Trophoblast cell (in vitro differentiated cells and primary cell): ENCODE data around the gene EVI5.

ENCODE experiments used
- DNase-seq, 2 donors: peaks; one replicate each; pipeline ENCODE4 v3.0.0-alpha.2; 2016
- H2AFZ ChIP-seq: 2 replicates; pipeline ENCODE4 v1.6.1; 2013; ENCODE audit warnings: low read length, moderate library complexity, mild to moderate bottlenecking; ENCODE audit not compliant: insufficient read depth, poor library complexity
- H2AK5ac ChIP-seq: 2 replicates; pipeline ENCODE4 v1.6.1; 2013; ENCODE audit warnings: mild to moderate bottlenecking, low read length
- H2BK120ac ChIP-seq: 2 replicates; pipeline ENCODE4 v1.6.1; 2013; ENCODE audit warnings: low read length, mild to moderate bottlenecking, moderate library complexity; ENCODE audit not compliant: insufficient read depth, poor library complexity
- H2BK12ac ChIP-seq: 2 replicates; pipeline ENCODE4 v1.6.1; 2013; ENCODE audit warnings: mild to moderate bottlenecking, low read length, moderate library complexity
- H2BK5ac ChIP-seq: 2 replicates; pipeline ENCODE4 v1.6.1; 2013; ENCODE audit warnings: low read length, low read depth, moderate library complexity, mild to moderate bottlenecking; ENCODE audit not compliant: poor library complexity
- H3K14ac ChIP-seq: 2 replicates; pipeline ENCODE4 v1.6.1; 2013; ENCODE audit warnings: mild to moderate bottlenecking, low read length
- H3K18ac ChIP-seq: 2 replicates; pipeline ENCODE4 v1.6.1; 2013; ENCODE audit warnings: mild to moderate bottlenecking, low read length
- H3K23ac ChIP-seq: 2 replicates; pipeline ENCODE4 v1.6.1; 2013; ENCODE audit warnings: low read length
- H3K27ac ChIP-seq: 2 replicates; pipeline ENCODE4 v1.5.1; 2013; ENCODE audit warnings: low read depth, mild to moderate bottlenecking, inconsistent platforms, low read length, moderate library complexity
- H3K27me3 ChIP-seq: 2 replicates; pipeline ENCODE4 v1.6.1; 2013; ENCODE audit warnings: inconsistent platforms, mild to moderate bottlenecking, low read length, moderate library complexity; ENCODE audit not compliant: insufficient read depth
- H3K36me3 ChIP-seq, 2 experiments: 1 replicate in 1 of 2; 2 replicates in 1 of 2; pipeline ENCODE4 v1.6.1; 2013; ENCODE audit warnings: low read length in 2 of 2, mild to moderate bottlenecking in 2 of 2, moderate library complexity in 1 of 2; ENCODE audit not compliant: insufficient read depth in 2 of 2, control insufficient read depth in 1 of 2
- H3K4ac ChIP-seq: 2 replicates; pipeline ENCODE4 v1.6.1; 2013; ENCODE audit warnings: low read depth, mild to moderate bottlenecking, low read length, moderate library complexity
- H3K4me1 ChIP-seq, 2 experiments: 1 replicate in 1 of 2; 2 replicates in 1 of 2; pipeline ENCODE4 v1.6.1; 2013; ENCODE audit warnings: low read length in 2 of 2, mild to moderate bottlenecking in 2 of 2, moderate library complexity in 1 of 2; ENCODE audit not compliant: insufficient read depth in 2 of 2, control insufficient read depth in 1 of 2
- H3K4me2 ChIP-seq: 2 replicates; pipeline ENCODE4 v1.6.1; 2013; ENCODE audit warnings: inconsistent platforms, mild to moderate bottlenecking, low read length, moderate library complexity
- H3K4me3 ChIP-seq: 2 replicates; pipeline ENCODE4 v1.5.1; 2013; ENCODE audit warnings: mild to moderate bottlenecking, low read depth, low read length, inconsistent platforms
- H3K79me1 ChIP-seq: one replicate; pipeline ENCODE4 v1.6.1; 2013; ENCODE audit warnings: low read length
- H3K79me2 ChIP-seq: 2 replicates; pipeline ENCODE4 v1.6.1; 2013; ENCODE audit warnings: low read length, mild to moderate bottlenecking; ENCODE audit not compliant: control insufficient read depth, insufficient read depth, poor library complexity
- H3K9ac ChIP-seq: 2 replicates; pipeline ENCODE4 v1.6.1; 2013; ENCODE audit warnings: mild to moderate bottlenecking, low read length
- H3K9me3 ChIP-seq: 2 replicates; pipeline ENCODE4 v1.6.1; 2013; ENCODE audit warnings: low read depth, mild to moderate bottlenecking, control low read depth, inconsistent platforms, low read length; ENCODE audit not compliant: insufficient read depth
- H4K12ac ChIP-seq: 2 replicates; pipeline ENCODE4 v1.6.1; 2013; ENCODE audit warnings: low read depth, mild to moderate bottlenecking, low read length, moderate library complexity
- H4K8ac ChIP-seq: 2 replicates; pipeline ENCODE4 v1.6.1; 2013; ENCODE audit warnings: low read depth, mild to moderate bottlenecking, low read length, moderate library complexity
- H4K91ac ChIP-seq: one replicate; pipeline ENCODE4 v1.6.1; 2013; ENCODE audit warnings: low read depth, mild to moderate bottlenecking, low read length, moderate library complexity
- WGBS: extraction: QIAGEN DNeasy Blood & Tissue Kit; methylation state at CpG from one replicate; pipeline ENCODE4 v1.1.7; 2013; ENCODE audit warnings: missing lambda C conversion rate; ENCODE audit not compliant: insufficient read length, insufficient coverage; ENCODE audit errors: extremely low coverage; 5-methylcytosine and 5-hydroxymethylcytosine counted together

The EVI5 gene

DNA sequence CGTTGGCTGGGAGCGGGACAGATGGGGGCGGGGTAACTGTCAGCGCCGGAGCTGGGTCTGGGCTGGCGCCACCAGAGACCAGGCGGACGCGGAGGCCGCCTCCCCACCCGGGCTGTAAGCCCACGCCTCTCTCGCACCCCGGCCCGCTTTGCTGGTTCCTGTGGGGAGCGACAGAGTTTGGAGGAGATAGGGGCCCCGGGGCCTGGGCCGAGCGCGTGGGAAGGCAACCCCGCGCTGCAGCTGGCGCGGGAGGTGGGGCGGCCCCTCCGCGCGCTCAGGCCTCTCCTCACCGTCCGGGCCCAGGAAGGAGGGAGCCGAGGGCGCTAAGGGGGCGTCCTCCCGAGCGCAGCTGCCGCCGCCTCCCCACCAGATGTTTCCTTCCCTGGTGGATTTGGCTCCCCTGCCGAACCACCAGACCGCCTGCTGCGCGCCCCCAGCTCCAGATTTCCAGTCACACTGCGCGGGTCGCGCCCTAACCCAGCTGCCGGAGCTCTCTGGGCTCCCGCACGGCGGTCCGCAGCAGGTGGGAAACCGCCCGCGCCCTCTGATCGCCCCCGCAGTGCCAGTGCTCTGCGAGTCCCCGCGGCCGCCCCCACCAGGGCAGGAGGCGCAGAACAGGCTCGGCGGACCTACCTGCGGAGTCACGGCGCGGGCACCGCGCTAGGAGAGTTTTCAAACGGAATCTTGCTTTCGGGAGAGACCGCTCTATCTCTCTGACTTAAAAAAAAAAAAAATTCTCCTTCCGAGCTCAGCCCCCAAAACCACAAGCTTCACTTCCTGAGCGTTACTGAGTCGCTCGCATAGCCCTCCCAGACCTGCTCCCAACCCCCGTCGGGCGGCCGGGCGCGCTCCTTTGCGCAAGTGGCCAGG, 299.3 kb downstream of the EVI5 start:
- Histone ChIP-seq H2BK5ac (no peak overlapping the region), H2BK120ac (no peak overlapping the region), H3K79me1 (no peaks in the 10 kb centered on the region), H3K23ac (no peak overlapping the region), H4K12ac (no peak overlapping the region), H4K8ac (no peak overlapping the region), H2AFZ (peak overlapping the region; percentile 53), H3K14ac (no peak overlapping the region), H3K4me1 (peaks cover 39 to 51% of the 10 kb centered on the region in 2 experiments), H3K9ac (no peak overlapping the region), H3K4ac (no peak overlapping the region), H3K79me2 (no peaks in the 10 kb centered on the region), H2AK5ac (no peak overlapping the region), H3K27ac (no peak overlapping the region), H3K36me3 (no peaks in the 10 kb centered on the region), H3K18ac (no peak overlapping the region), H3K27me3 (peaks cover 68% of the 10 kb centered on the region), H4K91ac (no peak overlapping the region), H3K9me3 (no peaks in the 10 kb centered on the region), H3K4me3 (peak overlapping the region; percentile 62), H3K4me2 (peak overlapping the region; percentile 88), H2BK12ac (no peak overlapping the region)
- WGBS, result no CpG with 5 or more reads among the region's 82 CpGs
- peak in 1 of 2 donors; percentile 53 for DNase-seq

DNA sequence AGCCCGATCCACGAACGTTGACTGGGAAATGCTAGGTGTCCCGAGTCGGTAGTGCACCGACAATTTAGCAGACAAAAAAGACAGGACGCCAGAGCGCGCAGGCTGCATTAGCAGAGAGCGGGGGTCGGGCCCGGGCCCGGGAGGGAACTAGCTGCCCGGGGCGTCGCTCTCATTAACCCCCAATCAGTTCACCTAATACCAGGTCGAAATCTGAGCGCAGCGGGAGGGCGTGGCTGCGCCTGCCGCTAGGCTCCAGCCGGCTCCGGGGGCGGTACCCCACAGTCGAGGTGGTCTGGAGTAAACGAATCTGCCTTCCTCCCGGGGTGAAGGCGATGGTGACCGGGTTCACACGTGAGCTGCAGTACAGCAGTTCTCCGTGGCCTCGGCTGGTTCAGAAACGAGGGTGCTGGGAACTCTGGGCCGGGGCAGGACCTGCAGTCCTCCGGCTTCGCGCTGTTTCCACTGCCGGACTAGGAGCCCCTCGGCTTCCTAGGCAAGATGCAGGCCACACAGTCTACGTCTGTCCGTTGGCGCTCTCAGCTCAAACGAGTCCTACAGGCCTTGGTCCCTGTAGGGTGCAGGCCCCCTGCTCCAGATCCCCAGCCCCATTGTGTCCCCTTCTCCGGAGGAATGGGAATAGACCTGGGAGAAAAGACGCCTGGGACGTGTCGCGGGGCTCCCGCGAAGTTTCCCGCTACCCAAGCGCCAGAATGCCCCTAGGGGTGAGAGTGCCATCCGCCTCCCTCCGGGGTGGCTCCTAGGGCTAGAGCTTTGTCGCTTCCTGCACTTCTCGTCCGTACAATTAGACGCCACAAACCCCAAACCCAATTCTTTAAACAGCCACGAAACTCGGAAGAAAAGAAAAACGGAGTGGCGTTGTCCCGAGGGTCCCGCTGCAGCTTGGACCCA, 300.2 kb downstream of the EVI5 start:
- no peak overlapping the region for H3K27ac ChIP-seq
- H3K14ac ChIP-seq, result no peak overlapping the region
- no peak overlapping the region for H4K12ac ChIP-seq
- H2BK12ac ChIP-seq, result no peak overlapping the region
- no peak overlapping the region for H4K91ac ChIP-seq
- peaks cover 7% of the 10 kb centered on the region for H3K9me3 ChIP-seq
- no peaks in the 10 kb centered on the region for H3K79me1 ChIP-seq
- H3K18ac ChIP-seq, result no peak overlapping the region
- H3K79me2 ChIP-seq, result no peaks in the 10 kb centered on the region
- no peak overlapping the region for H3K4me3 ChIP-seq
- H2AFZ ChIP-seq, result no peak overlapping the region
- DNase-seq, result peak in 1 of 2 donors; percentile 23
- H3K4me2 ChIP-seq, result peak overlapping the region; percentile 88
- peaks cover 77% of the 10 kb centered on the region for H3K27me3 ChIP-seq
- no peak overlapping the region for H2AK5ac ChIP-seq
- H3K9ac ChIP-seq, result no peak overlapping the region
- no peak overlapping the region for H3K23ac ChIP-seq
- H3K36me3 ChIP-seq, result no peaks in the 10 kb centered on the region
- no peak overlapping the region for H2BK120ac ChIP-seq
- H2BK5ac ChIP-seq, result no peak overlapping the region
- WGBS, result no CpG with 5 or more reads among the region's 65 CpGs
- H3K4me1 ChIP-seq, result peaks cover 42 to 56% of the 10 kb centered on the region in 2 experiments
- H4K8ac ChIP-seq, result no peak overlapping the region
- no peak overlapping the region for H3K4ac ChIP-seq

DNA sequence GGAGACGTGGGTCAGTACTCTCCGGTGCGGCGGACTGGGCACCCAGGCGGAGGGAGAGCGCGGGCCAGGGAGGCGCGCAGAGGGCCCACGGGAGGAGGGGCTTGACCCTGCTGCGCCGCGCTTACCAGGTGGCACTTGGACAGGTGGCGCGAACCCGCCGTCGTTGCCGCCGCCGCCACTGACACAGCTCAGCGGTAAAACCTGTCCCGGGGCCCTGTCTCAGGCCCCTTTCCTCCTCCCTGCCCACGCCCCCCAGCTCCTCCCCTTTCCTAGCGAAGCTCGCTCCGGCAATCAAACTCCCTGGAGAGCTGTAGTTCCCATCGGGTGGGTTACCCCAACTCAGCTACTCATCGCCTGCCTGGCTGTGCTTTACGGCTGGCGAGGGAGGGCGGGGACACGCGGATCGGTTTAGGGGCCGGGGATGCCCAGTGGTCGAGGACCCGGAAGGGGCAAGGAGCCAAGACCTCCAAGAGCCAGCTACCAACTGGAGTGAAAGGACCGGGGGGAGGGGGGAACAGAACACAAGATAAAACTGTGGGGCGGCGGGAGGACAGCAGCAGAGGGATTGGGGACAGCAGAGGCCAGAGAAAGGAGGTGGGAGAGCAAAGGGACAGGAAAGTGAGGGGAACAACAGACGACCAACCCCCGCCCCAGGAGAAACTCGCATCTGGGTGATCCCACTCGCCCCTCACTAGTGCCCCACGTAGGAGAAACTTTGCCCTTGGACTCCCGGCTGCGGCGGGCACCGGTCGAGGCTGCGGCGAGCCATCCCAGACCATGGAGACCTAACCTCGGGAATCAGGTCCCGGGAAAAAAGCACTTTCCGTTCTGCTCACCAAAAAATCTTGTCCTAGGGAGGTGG, 301.1 kb downstream of the EVI5 start:
- Histone ChIP-seq H3K27me3 (peaks cover 82% of the 10 kb centered on the region), H3K14ac (no peak overlapping the region), H3K23ac (no peak overlapping the region), H4K8ac (no peak overlapping the region), H2BK12ac (no peak overlapping the region), H2BK5ac (no peak overlapping the region), H3K9ac (no peak overlapping the region), H3K79me1 (no peaks in the 10 kb centered on the region), H3K9me3 (peaks cover 7% of the 10 kb centered on the region), H3K4me1 (peaks cover 42 to 56% of the 10 kb centered on the region in 2 experiments), H3K18ac (no peak overlapping the region), H4K12ac (no peak overlapping the region), H3K36me3 (no peaks in the 10 kb centered on the region), H2AFZ (peak overlapping the region; percentile 18), H3K79me2 (no peaks in the 10 kb centered on the region), H3K27ac (no peak overlapping the region), H3K4ac (no peak overlapping the region), H4K91ac (no peak overlapping the region), H3K4me3 (peak overlapping the region; percentile 56), H2AK5ac (no peak overlapping the region), H2BK120ac (no peak overlapping the region), H3K4me2 (peak overlapping the region; percentile 88)
- WGBS, result no CpG with 5 or more reads among the region's 56 CpGs
- peak in 1 of 2 donors; percentile 12 for DNase-seq
